HFFc6 (cell line): Measurements from ENCODE around the gene SORBS2. TPM values are rescaled to one million over a fixed set of nuclear protein-coding genes. Genes with fewer than 3 reads are reported as not detected.

ENCODE experiments used
- DNase-seq: peaks from one replicate; pipeline ENCODE4 v3.0.0-alpha.2; 2018
- H3K27ac Mint-ChIP-seq: 2 replicates; pipeline ENCODE4 v1.8.0; 2020; ENCODE audit warnings: mild to moderate bottlenecking, mixed read lengths
- H3K27me3 Mint-ChIP-seq: 2 replicates; pipeline ENCODE4 v1.8.0; 2021; ENCODE audit warnings: mild to moderate bottlenecking, moderate library complexity, mixed read lengths; ENCODE audit not compliant: insufficient read depth
- H3K36me3 Mint-ChIP-seq: 2 replicates; pipeline ENCODE4 v1.8.0; 2021; ENCODE audit warnings: low read depth, mixed read lengths
- H3K4me1 Mint-ChIP-seq: 2 replicates; pipeline ENCODE4 v1.8.0; 2020; ENCODE audit warnings: low read depth, mixed read lengths
- H3K4me3 Mint-ChIP-seq: 2 replicates; pipeline ENCODE4 v1.8.0; 2020; ENCODE audit warnings: mild to moderate bottlenecking, moderate library complexity, mixed read lengths
- H3K9me3 Mint-ChIP-seq: 2 replicates; pipeline ENCODE4 v1.8.0; 2020; ENCODE audit warnings: mild to moderate bottlenecking, mixed read lengths
- CTCF ChIP-seq: fragments of 200-600 bp; sonication (generic); IDR thresholded peaks from 2 replicates; pipeline ENCODE4 v1.5.0; 2021; ENCODE audit warnings: antibody characterized with exemption, mild to moderate bottlenecking
- total RNA-seq, 6 experiments: library from RNA; stranded (reverse); fragmentation: NEBNext Ultra II Directional; extraction: Animal tissue kit (Norgen Biotek cat#: 25700); gene quantifications; 2 replicates in 1 of 6; 3 replicates in 5 of 6; pipeline ENCODE4 v1.2.3, GENCODE V29; 2021

SORBS2 gene
- total RNA-seq, 6 experiments from 2014 or later, result 0.48 to 3.6 (median 0.72) TPM

DNA sequence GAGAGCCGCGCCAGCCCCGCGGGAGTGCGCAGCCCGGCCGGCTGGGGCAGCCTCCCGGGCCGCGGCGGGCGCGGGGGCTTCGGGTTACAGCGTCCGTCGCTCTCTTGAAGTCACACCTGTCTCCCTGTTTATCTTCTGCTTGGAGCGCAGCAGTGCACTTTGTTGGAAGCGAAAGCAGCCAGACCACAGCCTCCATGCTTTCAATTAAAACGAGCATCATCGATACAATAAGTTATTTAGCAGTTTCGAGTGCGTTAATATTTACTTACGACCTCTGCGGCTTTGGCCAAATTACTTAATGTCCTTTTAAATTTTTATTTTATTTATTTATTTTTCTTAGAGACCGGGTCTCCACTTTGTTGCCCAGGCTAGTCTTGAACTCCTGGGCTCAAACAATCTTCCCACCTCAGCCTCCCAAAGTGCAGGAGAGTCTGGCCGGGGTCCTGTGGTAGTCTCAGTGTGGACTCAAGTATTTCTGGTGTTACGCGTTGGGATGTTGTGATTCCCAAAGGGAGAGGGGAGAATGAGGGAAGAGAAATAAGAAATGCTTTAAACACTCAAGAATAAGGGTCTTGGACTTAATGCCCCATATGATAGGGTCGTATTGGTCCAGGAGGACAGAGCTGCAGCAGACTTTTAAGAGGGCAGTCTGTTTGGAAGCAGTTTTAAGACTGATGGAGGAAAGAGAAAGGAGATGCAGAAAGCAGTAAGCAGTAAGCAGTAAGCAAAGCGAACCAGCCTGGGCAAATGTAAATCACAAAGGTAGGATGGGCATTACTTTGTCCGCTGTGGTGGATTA is 276.2 kb downstream of the SORBS2 start:
- H3K27me3 Mint-ChIP-seq, result peaks cover 28% of the 10 kb centered on the region
- no peaks in the 10 kb centered on the region; the same call in 1 of the 2 replicates for H3K4me1 Mint-ChIP-seq
- H3K36me3 Mint-ChIP-seq, result no peaks in the 10 kb centered on the region
- peak overlapping the region; percentile 67 for H3K4me3 Mint-ChIP-seq
- H3K27ac Mint-ChIP-seq, result no peak overlapping the region
- no peak for DNase-seq
- no peaks in the 10 kb centered on the region for H3K9me3 Mint-ChIP-seq
- TF ChIP-seq CTCF, result no peak
